ENCODE measurements around the gene CNGA1.

The CNGA1 gene

DNA sequence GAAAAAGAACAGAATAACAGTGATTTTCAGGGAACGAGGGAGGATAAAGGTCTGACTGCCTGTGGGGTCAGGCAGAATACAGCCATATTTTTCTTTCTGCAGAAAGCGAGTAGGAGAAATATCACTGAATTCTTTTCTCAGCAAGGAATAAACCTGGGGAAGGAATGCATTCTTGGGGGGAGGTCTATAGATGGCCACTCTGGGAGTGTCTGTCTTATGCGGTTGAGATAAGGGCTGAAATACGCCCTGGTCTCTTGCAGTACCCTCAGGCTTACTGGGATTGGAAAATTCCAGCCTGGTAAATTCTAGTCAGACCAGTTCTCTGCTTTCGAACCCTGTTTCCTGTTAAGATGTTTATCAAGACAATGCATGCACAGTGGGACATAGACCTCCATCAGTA lies 26.3 kb downstream of the CNGA1 start:
- Histone ChIP-seq H3K4me2 (no peak overlapping the region), H4K20me1 (no peaks in the 10 kb centered on the region), H3K27me3 (no peaks in the 10 kb centered on the region), H3K4me3 (no peak overlapping the region), H3K27ac (no peak overlapping the region), H3K4me1 (no peaks in the 10 kb centered on the region), H3K9ac (no peak overlapping the region), H3K36me3 (no peaks in the 10 kb centered on the region), H3K9me3 (peaks cover 25% of the 10 kb centered on the region)
- TF ChIP-seq Cebpa-rat (IDR thresholded peaks at IDR 0.05), result no peak

- H3K4me1 ChIP-seq, result no peaks in the 10 kb centered on the region
- H3K27me3 ChIP-seq, result no peaks in the 10 kb centered on the region
- H3K9me3 ChIP-seq, result no peaks in the 10 kb centered on the region
- H3K4me2 ChIP-seq, result no peak overlapping the region
- no peak overlapping the region for H3K4me3 ChIP-seq
- TF ChIP-seq Cebpa-rat (IDR thresholded peaks at IDR 0.05), result no peak
- no peak overlapping the region for H3K27ac ChIP-seq
- no peaks in the 10 kb centered on the region for H3K36me3 ChIP-seq
- H3K9ac ChIP-seq, result no peak overlapping the region
- no peaks in the 10 kb centered on the region for H4K20me1 ChIP-seq
Measured at GRCh38 chr4:47974566-47974965, 41.9 kb downstream of the CNGA1 start.

DNA sequence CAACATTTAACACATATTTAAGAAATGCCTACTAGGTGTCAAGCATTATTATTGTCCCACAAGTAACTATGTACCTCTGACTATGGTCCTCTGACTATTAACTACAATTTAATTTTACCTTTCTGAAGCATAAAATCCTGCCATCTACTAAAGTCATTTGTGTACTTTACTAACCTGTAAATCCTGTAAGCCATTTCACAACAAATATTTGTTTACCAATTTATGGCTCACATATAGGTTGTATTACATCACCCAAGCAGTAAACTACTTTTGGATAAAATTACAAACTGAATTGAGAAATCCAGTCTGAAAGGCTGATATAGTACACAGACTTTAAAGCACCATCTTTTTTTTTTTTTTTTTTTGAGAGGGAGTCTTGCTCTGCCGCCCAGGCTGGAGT lies 43.8 kb downstream of the CNGA1 start:
- H3K4me2 ChIP-seq, result no peak overlapping the region
- no peaks in the 10 kb centered on the region for H4K20me1 ChIP-seq
- no peaks in the 10 kb centered on the region for H3K27me3 ChIP-seq
- H3K4me3 ChIP-seq, result no peak overlapping the region
- no peak overlapping the region for H3K9ac ChIP-seq
- H3K27ac ChIP-seq, result no peak overlapping the region
- no peaks in the 10 kb centered on the region for H3K36me3 ChIP-seq
- no peak for TF ChIP-seq Cebpa-rat (IDR thresholded peaks at IDR 0.05)
- H3K4me1 ChIP-seq, result no peaks in the 10 kb centered on the region
- H3K9me3 ChIP-seq, result no peaks in the 10 kb centered on the region

DNA sequence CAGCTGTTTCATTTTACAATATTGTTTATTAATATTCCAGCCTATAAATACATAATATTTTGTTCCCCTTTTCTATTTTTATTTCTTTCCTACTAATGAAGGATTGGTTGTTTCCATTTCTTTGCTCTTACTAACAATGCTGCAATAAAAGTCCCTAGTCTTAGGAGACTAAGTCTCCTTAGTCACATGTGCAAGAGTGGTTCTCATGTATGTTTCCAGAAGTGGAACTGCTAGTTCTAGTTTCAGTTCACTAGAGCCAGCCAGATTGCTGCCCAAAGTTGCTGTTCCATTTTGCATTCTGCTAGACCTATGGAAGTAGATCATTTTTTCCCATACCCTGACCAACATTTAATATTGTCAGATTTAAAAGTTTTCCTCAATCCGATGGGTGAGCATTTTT lies 44.3 kb downstream of the CNGA1 start:
- Histone ChIP-seq H4K20me1 (no peaks in the 10 kb centered on the region), H3K4me3 (no peak overlapping the region), H3K27ac (no peak overlapping the region), H3K4me2 (no peak overlapping the region), H3K9me3 (no peaks in the 10 kb centered on the region), H3K4me1 (no peaks in the 10 kb centered on the region), H3K36me3 (no peaks in the 10 kb centered on the region), H3K27me3 (no peaks in the 10 kb centered on the region), H3K9ac (no peak overlapping the region)
- TF ChIP-seq Cebpa-rat (IDR thresholded peaks at IDR 0.05), result no peak

DNA sequence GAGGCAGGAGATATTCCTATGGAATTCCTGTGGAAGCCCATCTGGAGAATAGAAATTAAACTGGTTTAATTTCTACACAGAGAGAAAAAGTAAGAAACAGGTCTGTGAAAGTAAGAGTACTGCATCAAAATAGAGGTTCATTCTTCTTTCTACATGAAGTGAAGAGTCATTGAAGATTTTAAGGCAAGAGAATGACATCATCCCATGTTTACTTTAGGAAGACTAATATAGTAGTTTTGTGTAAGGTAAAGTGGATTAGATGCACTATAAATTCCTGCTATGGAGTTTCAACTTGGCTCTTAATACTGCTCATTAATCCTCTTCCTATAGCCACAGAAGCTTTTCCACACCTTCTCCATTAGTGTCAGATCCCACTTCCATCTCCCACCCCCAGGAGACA lies 47.6 kb downstream of the CNGA1 start:
- Histone ChIP-seq H3K36me3 (no peaks in the 10 kb centered on the region), H3K9me3 (no peaks in the 10 kb centered on the region), H3K27ac (no peak overlapping the region), H3K9ac (no peak overlapping the region), H4K20me1 (no peaks in the 10 kb centered on the region), H3K4me3 (no peak overlapping the region), H3K27me3 (no peaks in the 10 kb centered on the region), H3K4me1 (no peaks in the 10 kb centered on the region), H3K4me2 (no peak overlapping the region)
- TF ChIP-seq Cebpa-rat (IDR thresholded peaks at IDR 0.05), result no peak

GRCh38 chr4:47954677-47955076 lies 61.8 kb downstream of the CNGA1 start:
- Histone ChIP-seq H3K9ac (no peak overlapping the region), H3K9me3 (no peaks in the 10 kb centered on the region), H3K4me2 (no peak overlapping the region), H3K4me3 (no peak overlapping the region), H3K27ac (no peak overlapping the region), H3K27me3 (no peaks in the 10 kb centered on the region), H3K36me3 (no peaks in the 10 kb centered on the region), H4K20me1 (no peaks in the 10 kb centered on the region), H3K4me1 (no peaks in the 10 kb centered on the region)
- no peak for TF ChIP-seq Cebpa-rat (IDR thresholded peaks at IDR 0.05)

DNA sequence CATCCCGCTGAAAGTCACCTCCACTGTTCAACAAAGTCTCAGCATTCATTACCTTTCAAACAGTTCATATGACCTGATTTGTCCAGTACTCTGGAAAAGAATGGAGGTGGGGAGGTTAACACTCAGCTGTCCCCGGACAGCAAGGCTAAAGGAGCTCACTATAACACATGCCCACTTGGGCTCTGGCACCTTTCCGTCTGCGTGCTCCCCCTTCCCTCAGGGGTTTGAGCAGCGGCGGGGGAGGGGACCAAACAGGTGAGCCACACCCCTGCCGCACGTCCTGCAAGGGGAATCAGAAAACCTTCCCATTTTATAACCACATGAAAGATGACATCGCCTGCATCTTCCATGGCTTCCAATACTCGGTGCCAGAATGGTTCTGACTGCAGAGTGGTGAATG lies 62.2 kb downstream of the CNGA1 start:
- H3K9ac ChIP-seq, result no peak overlapping the region
- no peak overlapping the region for H3K4me3 ChIP-seq
- no peak for TF ChIP-seq Cebpa-rat (IDR thresholded peaks at IDR 0.05)
- no peak overlapping the region for H3K27ac ChIP-seq
- no peaks in the 10 kb centered on the region for H4K20me1 ChIP-seq
- no peaks in the 10 kb centered on the region for H3K27me3 ChIP-seq
- no peaks in the 10 kb centered on the region for H3K4me1 ChIP-seq
- H3K9me3 ChIP-seq, result no peaks in the 10 kb centered on the region
- no peaks in the 10 kb centered on the region for H3K36me3 ChIP-seq
- H3K4me2 ChIP-seq, result no peak overlapping the region

- Histone ChIP-seq H3K9me3 (no peaks in the 10 kb centered on the region), H3K4me2 (no peak overlapping the region), H3K27me3 (no peaks in the 10 kb centered on the region), H4K20me1 (no peaks in the 10 kb centered on the region), H3K4me3 (no peak overlapping the region), H3K4me1 (no peaks in the 10 kb centered on the region), H3K27ac (no peak overlapping the region), H3K9ac (no peak overlapping the region), H3K36me3 (no peaks in the 10 kb centered on the region)
- no peak for TF ChIP-seq Cebpa-rat (IDR thresholded peaks at IDR 0.05)
Measured at GRCh38 chr4:47945930-47946726, 70.4 kb downstream of the CNGA1 start.

DNA sequence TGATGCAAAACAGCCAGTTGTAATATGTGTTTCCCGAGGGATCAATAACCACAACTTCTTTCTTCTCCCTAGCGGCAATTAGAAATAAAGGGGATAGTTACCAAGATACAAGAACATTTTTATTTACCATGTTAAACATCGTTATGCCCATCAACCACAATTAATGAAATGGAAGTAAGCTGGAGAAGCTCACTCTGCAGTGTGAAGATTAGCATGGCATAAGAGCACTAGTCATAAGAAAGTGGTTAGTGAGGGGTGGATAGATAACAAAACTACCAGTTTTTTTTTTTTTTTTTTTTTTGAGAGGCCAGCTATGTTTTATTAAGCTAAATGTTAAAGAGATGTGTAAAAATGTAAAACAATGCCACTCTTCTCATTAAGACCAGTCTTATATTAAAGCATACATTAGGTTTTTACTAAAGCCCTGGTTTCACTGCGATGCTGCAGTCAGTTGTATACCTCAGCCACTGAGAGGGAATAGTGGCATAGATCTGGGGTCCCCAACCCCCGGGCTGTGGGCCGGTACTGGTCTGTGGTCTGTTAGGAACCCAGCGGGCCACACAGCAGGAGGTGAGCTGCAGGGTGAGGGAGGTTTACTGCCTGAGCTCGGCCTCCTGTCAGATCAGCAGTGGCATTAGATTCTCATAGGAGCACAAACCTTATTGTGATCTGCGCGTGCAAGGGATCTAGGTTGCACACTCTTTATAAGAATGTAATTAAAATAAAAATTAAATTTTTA lies 74.2 kb downstream of the CNGA1 start:
- Histone ChIP-seq H3K36me3 (no peaks in the 10 kb centered on the region), H3K9ac (no peak overlapping the region), H3K4me3 (no peak overlapping the region), H4K20me1 (no peaks in the 10 kb centered on the region), H3K27me3 (no peaks in the 10 kb centered on the region), H3K9me3 (no peaks in the 10 kb centered on the region), H3K4me1 (no peaks in the 10 kb centered on the region), H3K27ac (no peak overlapping the region), H3K4me2 (no peak overlapping the region)
- TF ChIP-seq Cebpa-rat (IDR thresholded peaks at IDR 0.05), result no peak

- Histone ChIP-seq H3K27ac (no peak overlapping the region), H3K4me3 (no peak overlapping the region)
- TF ChIP-seq Cebpa-rat (IDR thresholded peaks at IDR 0.05), result no peak
Measured at GRCh38 chr4:47939456-47939855, 77.0 kb downstream of the CNGA1 start.

More at GRCh38 chr4:47939456-47939855, 77.0 kb downstream of the CNGA1 start:
- H4K20me1 ChIP-seq, result no peaks in the 10 kb centered on the region
- no peaks in the 10 kb centered on the region for H3K36me3 ChIP-seq
- H3K9me3 ChIP-seq, result no peaks in the 10 kb centered on the region
- H3K9ac ChIP-seq, result no peak overlapping the region
- H3K4me1 ChIP-seq, result no peaks in the 10 kb centered on the region
- no peak overlapping the region for H3K4me2 ChIP-seq
- H3K27me3 ChIP-seq, result no peaks in the 10 kb centered on the region

Measured in BLaER1 (cell line).